ENCODE measurements around the gene NAA40.

NAA40 gene

DNA sequence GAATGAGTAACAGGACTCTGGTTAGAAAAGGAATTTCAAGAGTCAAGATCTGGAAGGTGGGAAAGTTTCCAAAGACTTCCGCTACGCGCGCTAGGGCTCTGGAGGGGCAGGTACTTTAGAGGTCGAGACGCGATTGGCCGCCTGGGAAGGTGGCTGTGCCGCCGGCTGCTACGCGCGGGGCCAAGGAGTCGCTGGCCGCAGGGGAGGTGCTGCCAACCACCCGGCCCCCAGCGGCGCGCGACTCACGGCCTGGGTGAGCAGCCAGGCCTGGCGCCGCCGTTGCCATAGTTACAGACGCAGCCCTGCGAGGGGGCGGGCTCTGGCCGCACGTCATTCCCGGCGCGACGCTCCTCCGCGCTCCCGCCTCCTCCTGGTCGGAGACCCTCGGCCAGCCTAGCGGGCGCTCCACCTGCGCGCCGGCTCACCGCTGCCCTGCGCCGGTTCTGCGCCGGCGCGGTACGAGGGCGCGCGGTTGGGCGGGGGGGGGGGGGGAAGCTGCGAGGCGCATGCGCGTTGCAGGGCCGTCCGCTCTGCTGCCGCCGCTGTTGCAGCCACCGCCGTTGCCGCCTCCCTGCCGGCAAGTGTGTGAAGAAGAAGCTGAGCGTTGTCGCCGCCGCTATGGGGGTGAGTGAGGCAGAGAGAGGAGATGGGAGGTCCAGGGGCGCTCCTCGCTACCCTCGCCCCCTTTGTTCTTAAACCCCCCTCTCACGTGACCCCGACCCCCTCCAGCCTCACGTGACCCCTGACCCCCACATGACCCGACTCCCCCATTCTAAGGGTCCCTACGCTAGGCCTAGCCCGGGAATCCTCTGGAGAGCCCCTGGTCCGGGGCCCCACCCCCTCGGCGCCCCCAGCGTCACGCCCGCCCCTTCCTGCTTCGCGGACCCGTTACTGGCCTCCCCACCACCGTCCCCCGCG is at the start of gene NAA40:
Gene NAA40 (plus strand): TSS at position 524 of the 918 bp plus-strand sequence. CDS start 95 bp downstream, at position 619.
- FAIRE-seq, result no peak

DNA sequence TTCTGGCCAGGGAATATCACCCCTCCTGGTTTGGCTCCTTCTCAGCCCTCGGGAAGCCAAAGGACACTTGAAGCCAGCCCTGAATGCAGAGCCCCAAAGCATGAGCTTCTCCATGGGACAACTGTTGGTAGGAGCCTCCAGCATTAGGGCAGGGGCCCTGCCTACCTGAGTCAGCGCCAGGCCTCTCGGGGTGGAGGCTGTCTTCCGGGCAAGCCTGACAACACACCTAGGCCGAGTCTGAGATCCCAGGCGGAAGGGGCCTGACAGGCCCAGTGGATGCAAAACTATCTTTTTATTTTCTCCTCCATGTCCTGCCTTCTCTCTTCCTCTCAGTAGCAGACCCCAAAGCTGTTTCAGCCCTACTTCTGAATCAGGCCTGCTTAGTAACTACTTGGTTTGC is 49.5 kb upstream of the NAA40 start:
- FAIRE-seq, result no peak

DNA sequence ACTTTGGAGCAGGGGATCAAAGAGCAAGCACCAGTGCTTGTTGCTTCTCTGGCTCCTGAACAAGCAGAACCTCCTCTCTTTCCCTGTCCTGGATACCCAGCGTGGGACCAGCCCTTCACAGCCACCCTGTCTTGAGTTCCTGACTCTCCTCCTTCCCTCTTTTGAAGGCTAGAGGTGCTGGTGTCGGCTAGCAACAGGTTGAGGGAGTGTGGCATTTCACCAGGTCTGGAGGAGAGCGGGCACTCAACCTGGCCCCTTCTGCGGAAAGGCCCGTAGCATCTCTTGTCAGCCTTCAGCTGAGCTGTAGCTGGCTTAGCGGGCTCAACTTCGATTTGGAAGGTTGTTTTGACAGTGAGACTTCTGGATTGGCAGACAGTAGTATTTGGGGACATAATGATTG is 48.4 kb upstream of the NAA40 start:
- no peak for FAIRE-seq

GRCh38 chr11:63892228-63892627 is 46.6 kb upstream of the NAA40 start:
- no peak for FAIRE-seq

- FAIRE-seq, result no peak
Measured at GRCh38 chr11:63893355-63893754, 45.4 kb upstream of the NAA40 start.

DNA sequence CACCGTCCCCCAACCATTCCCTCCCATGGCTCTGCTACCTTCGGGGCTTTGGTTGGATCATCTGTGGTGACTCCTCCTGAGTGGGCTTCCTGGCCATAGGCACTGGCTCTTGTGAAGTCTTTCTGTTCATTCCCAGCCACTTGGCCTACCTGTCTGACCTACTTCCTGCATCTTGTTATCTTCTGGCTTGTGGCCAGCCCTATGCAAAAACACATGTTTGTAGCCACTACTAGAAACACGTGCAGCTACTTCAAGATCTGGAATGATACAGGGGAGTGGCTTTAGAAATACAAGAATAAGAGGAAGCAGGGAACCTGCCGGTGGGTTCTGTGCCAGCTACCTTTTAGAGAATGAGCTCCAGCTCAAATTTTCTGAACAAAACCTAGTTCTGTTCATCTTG is 42.7 kb upstream of the NAA40 start:
- no peak for FAIRE-seq

- FAIRE-seq, result no peak
Measured at GRCh38 chr11:63897459-63898146, 41.2 kb upstream of the NAA40 start.

- FAIRE-seq, result no peak
Measured at GRCh38 chr11:63901660-63902059, 37.1 kb upstream of the NAA40 start.

- no peak for FAIRE-seq
Measured at GRCh38 chr11:63903884-63904283, 34.9 kb upstream of the NAA40 start.

- no peak for FAIRE-seq
Measured at GRCh38 chr11:63904743-63905142, 34.1 kb upstream of the NAA40 start.

GRCh38 chr11:63905179-63905578 is 33.6 kb upstream of the NAA40 start:
- FAIRE-seq, result no peak

GRCh38 chr11:63906087-63906486 is 32.7 kb upstream of the NAA40 start:
- no peak for FAIRE-seq

- FAIRE-seq, result no peak
Measured at GRCh38 chr11:63906585-63906984, 32.2 kb upstream of the NAA40 start.

DNA sequence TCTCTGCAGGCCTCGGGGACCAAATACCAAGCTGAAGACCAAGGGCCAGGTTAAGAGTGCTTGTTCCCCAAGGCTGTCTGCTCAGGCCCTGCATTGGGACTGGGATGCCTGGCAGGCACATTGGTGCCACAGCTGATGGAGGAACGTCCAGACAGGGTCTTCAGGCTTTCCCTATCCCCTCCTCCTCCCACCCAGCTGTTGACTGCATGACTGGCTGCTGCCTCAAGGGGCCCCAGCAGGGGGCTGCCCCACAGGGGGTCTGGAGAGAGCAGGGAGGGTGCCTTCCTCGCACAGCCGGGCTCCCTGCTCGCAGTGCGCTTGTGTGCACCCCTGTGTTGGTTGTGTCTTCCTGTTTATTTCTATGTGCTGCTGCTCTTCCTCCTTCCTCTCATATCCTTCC is 31.7 kb upstream of the NAA40 start:
- FAIRE-seq, result no peak

- no peak for FAIRE-seq
Measured at GRCh38 chr11:63907808-63908530, 30.8 kb upstream of the NAA40 start.

GRCh38 chr11:63908631-63909401 is 30.0 kb upstream of the NAA40 start:
- no peak for FAIRE-seq

GRCh38 chr11:63909591-63910506 is 29.0 kb upstream of the NAA40 start:
- FAIRE-seq, result no peak

DNA sequence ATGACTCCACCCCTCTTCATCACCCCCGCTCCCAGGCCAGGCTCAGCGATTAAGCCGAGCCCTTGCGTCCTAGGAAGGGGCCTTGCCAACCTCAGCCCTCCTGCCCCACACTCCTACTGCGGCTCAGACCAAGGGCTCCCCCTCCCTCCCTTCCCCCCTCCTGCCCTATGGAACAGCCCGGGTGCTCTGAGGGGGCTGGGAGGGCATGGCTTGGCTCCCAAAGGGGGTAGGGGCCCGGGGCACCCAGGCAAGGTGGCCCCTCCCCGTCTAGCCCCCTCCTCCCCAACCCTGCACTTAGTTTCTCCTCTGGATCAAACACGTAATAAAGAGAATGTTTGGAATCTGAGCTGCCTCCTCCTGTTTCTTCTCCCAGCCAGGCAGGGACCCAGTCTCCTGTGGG is 28.1 kb upstream of the NAA40 start:
- no peak for FAIRE-seq

GRCh38 chr11:63911440-63911839 is 27.4 kb upstream of the NAA40 start:
- FAIRE-seq, result no peak

DNA sequence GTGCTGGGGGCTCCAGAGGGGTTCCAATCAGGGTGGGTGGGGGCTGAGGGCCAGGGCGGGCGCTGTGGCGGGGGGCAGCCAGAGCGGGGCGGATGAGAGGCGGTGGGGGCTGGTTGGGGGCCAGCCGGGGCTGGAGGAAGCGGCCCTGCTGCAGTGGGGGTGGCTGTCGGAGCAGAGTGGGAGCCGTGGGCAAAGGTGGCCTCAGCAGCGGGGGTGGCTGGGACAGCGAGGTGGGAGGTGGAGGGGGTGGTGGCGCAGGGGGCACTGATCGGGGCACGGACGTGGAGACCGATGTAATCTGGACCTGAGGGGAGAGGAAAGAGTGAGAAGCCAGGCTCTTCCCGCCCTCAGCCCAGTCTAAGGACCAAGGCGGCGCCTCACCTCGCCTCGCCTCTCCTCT is 26.9 kb upstream of the NAA40 start:
- no peak for FAIRE-seq

DNA sequence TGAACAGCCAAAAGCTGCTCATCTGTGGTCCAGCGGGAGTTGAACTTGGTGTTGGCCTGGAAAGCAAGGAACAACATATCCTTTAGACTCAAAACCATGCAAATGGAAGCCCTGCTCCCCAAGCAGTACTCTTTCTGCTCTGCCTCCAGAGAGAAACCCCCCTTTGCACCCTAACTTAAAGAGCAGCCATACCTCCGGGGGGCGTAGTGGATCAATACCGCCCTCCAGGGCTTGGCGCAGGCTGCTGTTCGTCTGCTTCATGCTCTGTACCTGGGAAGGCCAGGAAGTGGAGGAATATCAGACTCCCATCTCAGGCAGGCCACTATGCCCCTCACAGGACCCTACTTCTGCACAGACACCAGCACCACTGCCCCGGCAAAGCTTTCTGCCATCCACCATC is 26.1 kb upstream of the NAA40 start:
- no peak for FAIRE-seq

Measured in TTC549 (cell line).